Endothelial cell of umbilical vein (primary cell): ENCODE data around the gene ERCC2.

ENCODE experiments used
- EZH2 ChIP-seq: IDR thresholded peaks from 2 replicates; pipeline ENCODE4 v1.6.1; 2012; ENCODE audit warnings: borderline replicate concordance, low read depth, mild to moderate bottlenecking, moderate library complexity, low read length, inconsistent platforms; ENCODE audit not compliant: severe bottlenecking
- GATA2 ChIP-seq: IDR thresholded peaks from 2 replicates; pipeline ENCODE4 v1.7.0; 2011; ENCODE audit warnings: low read depth, mild to moderate bottlenecking, moderate library complexity, mixed read lengths, low read length; ENCODE audit not compliant: insufficient read length, insufficient read depth
- JUN ChIP-seq: IDR thresholded peaks from 2 replicates; pipeline ENCODE4 v1.6.1; 2011; ENCODE audit warnings: borderline replicate concordance, low read depth; ENCODE audit not compliant: insufficient read length, insufficient read depth
- MYC ChIP-seq: IDR thresholded peaks from one replicate; pipeline ENCODE4 v1.6.1; 2011; ENCODE audit warnings: mild to moderate bottlenecking, low read depth, low read length
- POLR2A ChIP-seq: IDR thresholded peaks from 2 replicates; pipeline ENCODE4 v1.6.1; 2012; ENCODE audit warnings: low read depth, mild to moderate bottlenecking, control low read depth, low read length
- POLR2AphosphoS5 ChIP-seq: IDR thresholded peaks from 2 replicates; pipeline ENCODE4 v1.6.1; 2012; ENCODE audit warnings: low read depth, mild to moderate bottlenecking, control low read depth, low read length, moderate library complexity; ENCODE audit not compliant: insufficient read depth
- TF ChIP-seq, protein P1 (sequence below), 2 donors: IDR thresholded peaks; 1 replicate in 1 of 2; 2 replicates in 1 of 2; pipeline ENCODE4 v1.5.1; 2011; ENCODE audit warnings: low read length in 2 of 2, mild to moderate bottlenecking in 2 of 2, moderate library complexity in 2 of 2, control low read depth in 1 of 2, inconsistent platforms in 1 of 2, low read depth in 1 of 2; ENCODE audit not compliant: insufficient read depth in 1 of 2; ENCODE audit errors: extremely low read depth in 1 of 2

DNA sequence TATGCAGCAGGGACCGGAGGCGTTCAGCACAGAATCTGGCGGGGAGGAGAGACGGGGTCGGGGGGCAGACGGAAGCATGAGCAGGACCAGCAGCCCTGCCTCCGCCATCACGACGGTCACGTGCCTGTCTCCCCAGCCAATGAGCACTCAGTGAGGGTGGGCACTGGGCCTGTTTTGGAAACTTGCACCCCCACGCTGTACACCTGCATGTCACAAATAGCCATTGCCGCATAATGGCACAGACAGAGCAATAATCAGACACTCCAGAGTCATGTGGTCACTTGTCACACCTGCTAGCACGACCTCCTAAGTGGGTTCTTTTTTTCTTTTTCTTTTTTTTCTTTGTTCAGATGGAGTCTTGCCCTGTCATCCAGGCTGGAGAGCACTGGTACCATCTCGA lies 8.8 kb downstream of the ERCC2 start:
- TF ChIP-seq POLR2AphosphoS5: no peak
- no peak for TF ChIP-seq EZH2
- TF ChIP-seq, protein P1, sequence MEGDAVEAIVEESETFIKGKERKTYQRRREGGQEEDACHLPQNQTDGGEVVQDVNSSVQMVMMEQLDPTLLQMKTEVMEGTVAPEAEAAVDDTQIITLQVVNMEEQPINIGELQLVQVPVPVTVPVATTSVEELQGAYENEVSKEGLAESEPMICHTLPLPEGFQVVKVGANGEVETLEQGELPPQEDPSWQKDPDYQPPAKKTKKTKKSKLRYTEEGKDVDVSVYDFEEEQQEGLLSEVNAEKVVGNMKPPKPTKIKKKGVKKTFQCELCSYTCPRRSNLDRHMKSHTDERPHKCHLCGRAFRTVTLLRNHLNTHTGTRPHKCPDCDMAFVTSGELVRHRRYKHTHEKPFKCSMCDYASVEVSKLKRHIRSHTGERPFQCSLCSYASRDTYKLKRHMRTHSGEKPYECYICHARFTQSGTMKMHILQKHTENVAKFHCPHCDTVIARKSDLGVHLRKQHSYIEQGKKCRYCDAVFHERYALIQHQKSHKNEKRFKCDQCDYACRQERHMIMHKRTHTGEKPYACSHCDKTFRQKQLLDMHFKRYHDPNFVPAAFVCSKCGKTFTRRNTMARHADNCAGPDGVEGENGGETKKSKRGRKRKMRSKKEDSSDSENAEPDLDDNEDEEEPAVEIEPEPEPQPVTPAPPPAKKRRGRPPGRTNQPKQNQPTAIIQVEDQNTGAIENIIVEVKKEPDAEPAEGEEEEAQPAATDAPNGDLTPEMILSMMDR (IDR thresholded peaks at IDR 0.05; ENCODE audit: extremely low read depth in 1 of 2, insufficient read depth in 1 of 2, low read depth in 1 of 2, low read length in 2 of 2): no peak
- no peak for TF ChIP-seq POLR2A
- TF ChIP-seq JUN: no peak
- no peak for TF ChIP-seq MYC
- TF ChIP-seq GATA2: no peak
